IPS DF 19.7 (cell line): Measurements from ENCODE around the gene GALK1.
"Not testable (repeated sequence)": the region's sequence is repeated elsewhere in the genome, so short reads cannot be mapped to it uniquely, and the experiment has no call there.

ENCODE experiments used
- DNase-seq: peaks from one replicate; pipeline ENCODE4 v3.0.0-alpha.2; 2013; ENCODE audit warnings: low read depth, low spot score

The GALK1 gene

DNA sequence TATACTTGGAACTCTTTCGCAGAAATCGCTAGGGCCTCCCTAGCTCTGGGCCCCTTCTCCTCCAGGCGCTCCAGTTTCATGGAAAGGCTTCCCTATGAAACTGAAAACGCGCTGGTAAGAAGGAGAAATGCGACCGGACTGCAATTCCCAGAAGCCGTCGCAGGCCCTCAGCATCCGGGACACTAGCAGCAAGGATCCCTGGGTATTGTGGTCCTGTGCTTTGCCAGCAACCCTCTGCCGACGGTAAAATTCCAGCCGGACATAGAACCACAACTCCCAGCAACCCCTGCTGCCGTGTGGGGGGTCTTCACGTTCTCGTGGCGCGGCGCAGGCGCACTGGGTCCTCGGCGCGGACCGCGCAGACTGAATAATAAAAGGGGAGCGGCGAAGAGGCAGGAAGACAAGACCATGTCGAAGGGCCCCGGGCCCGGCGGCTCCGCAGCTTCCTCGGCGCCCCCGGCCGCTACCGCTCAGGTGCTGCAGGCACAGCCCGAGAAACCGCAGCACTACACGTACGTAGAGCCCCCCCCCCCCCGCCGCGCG lies 19.6 kb upstream of the GALK1 start, which contains the start of gene UNK:
Gene UNK (plus strand): TSS at position 334 of the 543 bp plus-strand sequence. CDS start 75 bp downstream, at position 409.
- peak; percentile 98 for DNase-seq

DNA sequence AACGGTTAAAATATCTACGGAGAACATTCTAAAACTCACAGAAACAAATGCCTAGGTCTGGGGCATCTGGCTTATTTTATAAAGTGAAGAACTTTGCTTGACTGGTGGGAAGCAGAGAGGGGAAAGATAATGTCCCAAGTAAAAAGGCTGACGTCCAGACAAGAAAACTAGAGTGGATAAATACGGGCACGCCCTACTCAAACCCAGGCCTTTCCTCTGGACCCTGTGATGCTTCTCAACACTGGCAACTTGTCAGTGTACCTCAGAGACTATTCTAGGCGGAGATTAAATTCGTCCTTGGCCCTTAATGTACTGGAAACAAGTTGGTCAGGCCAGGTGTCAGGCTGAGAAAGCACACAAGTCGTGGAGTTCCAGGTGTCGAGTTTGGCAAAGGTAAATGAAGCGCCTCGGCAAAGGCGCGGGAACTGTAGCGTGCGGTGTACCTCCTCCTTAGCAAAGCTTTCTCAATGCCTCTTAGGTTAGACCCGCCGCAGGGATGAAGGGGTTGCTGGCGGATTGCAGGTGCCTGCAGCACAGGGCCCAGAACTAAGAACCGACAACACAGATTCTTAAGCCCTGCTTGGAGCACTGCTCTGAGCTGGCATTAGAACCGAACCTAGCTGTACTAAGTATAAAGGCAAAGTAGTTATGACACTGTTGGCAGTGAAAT lies 18.9 kb upstream of the GALK1 start:
- DNase-seq, result no peak

DNA sequence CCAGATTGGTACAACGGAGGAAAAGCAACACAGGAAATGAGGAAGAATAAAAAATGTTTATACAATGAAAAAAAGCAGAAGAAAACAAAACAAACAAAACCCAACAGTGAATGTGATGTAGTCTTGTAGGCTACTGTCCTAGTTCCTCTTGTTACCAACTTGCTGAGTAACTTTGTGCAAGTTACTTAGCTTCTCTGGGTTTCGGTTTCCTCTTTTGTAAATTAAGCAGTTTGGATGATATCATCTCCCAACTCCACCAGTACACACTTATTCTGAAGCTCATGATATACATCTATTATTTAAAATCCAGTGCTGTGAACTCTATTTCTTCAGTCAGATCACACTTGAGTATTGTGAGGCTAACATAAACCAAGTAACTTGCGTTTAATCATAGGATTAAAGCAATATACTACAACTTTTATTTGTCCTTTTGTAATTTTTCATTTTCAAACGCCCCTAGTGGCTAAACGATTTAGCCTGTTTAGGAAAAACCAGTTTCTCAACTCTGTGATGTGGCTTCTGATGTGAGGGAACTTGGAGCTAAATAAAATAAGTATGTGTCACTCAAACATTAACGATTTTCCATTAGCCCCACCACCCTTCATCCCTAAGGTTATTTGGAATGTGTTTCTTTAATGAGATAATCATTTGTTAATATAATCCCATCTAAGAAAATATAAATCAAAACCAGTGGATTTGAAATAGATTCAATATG lies 18.2 kb upstream of the GALK1 start:
- DNase-seq, result no peak

GRCh38 chr17:75779987-75780889 lies 15.2 kb upstream of the GALK1 start:
- DNase-seq, result no peak

DNA sequence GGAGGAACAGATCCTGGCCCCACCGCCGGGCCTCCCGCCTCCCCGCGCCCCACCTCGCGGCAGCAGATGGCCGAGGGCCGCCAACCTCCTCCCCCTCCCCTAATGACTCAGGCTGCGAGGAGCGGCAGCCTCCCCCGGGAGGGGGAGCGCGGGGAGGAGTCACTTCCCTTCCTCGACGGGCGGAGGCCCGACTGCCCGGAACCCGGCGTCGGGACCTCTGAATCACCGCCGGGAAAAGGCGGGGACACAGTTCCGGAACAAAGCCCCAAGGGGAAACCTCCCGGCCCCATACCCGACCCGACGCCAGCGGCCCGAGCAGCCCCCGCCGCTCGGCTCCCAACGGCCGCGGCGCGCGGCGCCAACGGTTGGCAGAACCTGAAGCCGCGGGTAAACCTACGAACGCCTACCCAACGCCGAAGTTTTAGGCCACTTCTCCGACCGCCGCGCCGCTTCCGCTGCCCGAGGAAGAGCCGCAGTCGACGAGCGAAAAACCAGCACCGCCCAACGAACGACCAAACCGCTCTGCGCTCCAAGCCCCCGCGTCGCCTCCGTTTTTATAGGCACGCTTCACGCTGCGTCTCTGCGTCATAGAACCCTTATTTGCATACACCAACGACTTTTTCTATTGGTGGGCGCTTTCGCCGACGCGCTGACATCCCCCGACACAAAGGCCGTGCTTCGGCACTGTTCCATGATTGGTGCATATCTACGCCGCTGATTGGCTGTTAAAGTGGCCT lies 14.4 kb upstream of the GALK1 start:
- DNase-seq, result peak; percentile 100

GRCh38 chr17:75778861-75779249 lies 13.9 kb upstream of the GALK1 start:
- DNase-seq, result no peak

DNA sequence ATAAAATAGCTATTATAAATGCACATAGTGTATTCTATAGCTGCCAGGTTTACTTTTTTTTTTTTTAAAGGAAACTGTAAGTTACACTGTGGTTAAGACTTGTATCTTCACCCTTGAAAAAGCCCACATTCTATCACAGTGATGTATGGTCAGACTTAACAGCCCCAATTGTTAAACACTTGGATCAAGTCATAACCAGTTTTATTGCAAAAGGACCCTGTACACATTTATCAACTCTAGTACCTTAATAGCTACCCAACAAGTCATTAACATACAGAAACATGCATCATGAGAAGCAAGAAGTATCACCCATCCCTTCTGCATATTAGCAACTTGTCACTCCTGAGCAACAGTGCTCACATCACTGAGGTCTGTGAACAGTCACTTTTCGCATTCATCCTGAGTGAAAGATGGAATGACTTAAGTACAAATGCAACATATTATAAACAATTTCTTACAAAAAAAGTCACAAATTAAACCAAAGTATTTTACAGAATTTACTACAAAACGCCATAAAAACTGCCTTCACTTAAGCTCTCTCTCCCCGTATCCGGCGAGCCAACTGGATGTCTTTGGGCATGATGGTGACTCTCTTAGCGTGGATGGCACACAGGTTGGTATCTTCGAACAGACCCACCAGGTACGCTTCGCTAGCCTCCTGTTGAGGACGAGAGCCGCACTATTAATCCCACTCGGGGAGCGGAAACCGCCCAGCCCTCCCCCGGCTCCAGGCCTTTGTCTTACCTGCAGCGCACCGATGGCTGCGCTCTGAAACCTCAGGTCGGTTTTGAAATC lies 13.3 kb upstream of the GALK1 start:
- not testable (repeated sequence) for DNase-seq

GRCh38 chr17:75777296-75777922 lies 12.4 kb upstream of the GALK1 start:
- DNase-seq, result no peak

DNA sequence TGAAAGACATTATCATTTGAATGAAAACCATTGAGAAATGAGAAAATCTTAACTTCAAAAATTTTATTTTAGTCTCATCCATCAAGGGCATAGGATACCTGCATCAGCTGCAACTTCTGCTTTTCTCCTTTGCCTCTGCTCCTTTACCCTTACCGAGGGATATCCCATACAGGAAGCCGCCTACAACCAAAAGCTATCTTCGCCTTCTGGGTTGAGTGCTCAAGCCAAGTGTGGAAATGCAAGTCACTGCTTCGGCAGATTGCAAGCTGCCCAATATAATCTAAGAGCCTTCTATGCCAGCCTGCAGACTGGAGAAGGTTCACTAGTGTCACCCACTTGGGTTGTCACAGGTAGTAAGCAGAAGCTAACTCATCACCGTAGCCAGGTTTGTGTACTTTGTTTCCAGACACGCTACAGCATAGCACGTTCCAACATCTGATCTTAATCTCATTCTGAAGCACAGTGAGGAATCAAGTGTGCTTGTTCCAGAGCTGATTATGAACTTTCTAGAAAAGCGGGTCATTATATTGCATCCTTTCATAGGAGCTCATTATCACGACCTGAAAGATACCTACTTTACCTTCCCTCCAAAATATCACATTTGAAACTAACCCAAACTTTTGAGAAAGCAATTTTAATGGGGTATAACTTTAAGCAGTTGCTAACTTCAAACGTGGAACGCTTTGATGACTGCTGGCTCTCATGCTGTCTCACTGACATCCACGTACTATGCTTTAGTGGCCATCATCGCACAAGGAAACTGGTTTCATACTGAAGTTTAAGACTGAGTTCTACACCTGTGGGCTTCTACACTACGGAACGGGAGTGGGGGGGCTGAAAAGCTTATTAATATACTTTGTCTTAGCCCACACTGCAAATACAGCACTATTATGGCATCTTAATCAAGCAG lies 11.6 kb upstream of the GALK1 start:
- no peak for DNase-seq

- no peak for DNase-seq
Measured at GRCh38 chr17:75774991-75775668, 10.1 kb upstream of the GALK1 start.

GRCh38 chr17:75774471-75774990 lies 9.5 kb upstream of the GALK1 start:
- DNase-seq, result no peak

DNA sequence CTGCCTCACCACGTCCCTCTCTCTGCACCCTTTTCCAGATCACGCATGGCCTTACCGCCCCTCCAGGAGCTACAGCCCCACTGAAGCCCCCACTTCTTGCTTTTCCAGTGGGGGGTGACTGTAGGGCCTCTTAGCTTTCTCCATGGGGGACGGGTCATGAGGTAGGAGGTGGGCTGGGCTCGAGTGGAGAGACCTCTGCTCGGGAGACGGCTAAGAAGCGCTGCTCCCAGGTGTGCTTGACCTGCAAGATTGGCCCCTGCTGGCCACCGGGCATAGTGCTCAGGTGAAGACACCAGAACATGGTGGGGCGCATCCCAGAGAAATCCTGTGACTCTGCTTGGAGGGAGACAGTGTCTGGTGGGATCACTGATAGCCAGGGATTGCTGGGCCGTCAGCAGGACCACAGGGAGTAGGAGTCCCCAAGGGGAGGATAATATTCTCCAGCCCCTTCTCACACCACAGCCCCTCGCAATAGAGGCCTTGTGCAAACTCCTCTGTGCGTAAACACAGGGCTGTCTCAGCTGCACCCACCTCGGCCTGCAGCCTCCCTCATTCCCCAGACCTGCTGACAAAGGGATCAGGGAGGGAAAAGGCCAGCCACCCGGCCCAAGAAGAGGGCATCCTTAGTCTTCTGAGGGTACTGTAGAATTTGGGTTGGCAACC lies 8.9 kb upstream of the GALK1 start:
- no peak for DNase-seq

DNA sequence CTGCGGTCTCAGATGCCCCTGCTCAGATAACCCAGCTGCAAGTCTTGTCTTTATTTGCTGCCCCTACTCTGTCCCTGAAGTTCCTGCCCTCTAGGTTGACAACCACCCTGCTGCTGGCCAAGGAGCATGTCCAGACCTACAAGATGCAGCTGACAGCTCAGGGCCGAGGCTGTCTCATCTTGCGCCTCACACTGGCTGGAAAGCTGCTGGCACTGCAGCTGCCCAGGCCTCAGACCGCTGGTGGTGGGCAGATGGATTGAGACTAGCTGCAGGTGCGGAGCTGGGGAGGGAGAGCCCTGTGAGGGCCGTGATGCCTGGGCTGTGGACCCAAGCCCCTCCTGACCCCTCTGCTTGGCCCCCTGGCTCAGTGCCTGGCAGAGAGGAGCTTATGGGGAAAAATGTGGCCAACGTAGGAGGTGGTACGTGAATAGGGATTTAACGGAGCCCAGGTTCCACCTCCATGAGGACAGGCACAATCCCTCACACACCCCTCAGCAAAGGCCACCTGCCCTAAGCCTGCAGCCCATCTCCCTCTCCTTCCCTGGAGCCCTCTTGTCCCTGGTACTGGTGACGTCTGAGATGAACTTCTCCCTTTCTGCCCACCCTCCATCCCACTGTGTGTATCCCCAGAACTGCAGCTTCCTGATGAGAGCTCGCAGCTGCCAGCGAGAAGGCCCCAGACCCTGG lies 8.3 kb upstream of the GALK1 start:
- no peak for DNase-seq

DNA sequence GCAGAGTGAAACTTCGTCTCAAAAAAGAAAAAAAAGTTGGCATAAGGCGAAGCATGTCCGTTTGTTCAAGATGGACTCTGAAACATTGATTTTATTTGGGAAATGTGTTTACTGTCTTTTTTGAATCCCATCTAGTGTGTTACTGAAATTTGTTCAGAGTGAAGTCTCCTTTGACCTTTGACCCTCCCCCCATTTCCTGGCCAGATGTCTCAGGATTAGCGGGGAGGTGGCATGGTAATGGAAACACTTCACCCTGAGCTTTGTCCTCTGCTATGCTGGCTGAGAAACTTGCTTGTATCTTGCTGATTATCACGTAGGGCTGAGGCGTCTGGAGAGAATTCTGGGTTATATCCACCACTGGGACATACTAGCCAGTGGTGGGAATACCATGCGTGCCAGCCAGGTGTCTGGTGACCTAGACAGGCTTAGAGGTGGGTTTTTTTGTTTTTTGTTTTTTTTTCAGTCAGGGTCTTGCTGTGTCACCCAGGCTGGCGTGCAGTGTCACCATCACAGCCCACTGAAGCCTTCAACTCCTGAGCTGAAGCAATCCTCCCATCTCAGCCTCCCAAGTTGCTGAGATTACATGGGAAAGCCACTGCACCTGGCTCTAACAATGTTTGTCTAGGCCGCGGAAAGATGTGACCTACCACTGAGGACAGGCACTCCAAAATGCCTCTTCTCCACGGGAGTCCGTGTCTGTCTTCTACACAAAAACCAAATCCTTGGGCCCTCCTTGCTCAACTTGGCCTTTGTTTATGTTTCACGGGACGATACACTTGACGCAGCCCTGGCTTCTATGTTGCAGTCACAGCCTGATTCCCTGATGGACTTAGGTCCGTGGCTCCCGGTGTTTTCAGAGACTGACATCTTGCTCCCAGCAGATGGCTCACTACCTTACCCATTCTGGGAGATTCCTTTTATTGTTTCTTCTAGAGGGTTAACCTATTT lies 6.6 kb upstream of the GALK1 start:
- DNase-seq, result no peak

GRCh38 chr17:75769536-75769935 lies 4.5 kb upstream of the GALK1 start:
- DNase-seq, result no peak

DNA sequence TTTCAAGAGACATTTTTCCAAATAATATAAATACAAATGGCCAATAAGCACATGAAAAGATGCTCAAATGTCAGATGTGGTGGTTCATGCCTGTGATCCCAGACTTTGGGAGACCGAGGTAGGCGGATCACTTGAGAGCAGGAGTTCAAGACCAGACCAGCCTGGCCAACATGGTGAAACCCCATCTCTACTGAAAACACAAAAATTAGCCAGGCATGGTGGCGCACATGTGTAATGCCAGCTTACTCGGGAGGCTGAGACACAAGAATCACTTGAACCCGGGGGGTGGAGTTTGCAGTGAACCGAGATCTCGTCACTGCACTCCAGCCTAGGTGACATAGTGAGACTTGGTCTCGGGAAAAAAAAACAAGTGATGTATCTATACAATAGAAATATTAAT lies 2.9 kb upstream of the GALK1 start:
- DNase-seq, result no peak
